HG02870 (cell line): Measurements from ENCODE around the gene PRR33.
"Not testable (repeated sequence)": the region's sequence is repeated elsewhere in the genome, so short reads cannot be mapped to it uniquely, and the experiment has no call there.

ENCODE experiments used
- ATAC-seq: cut with Tn5 transposase; IDR thresholded peaks from one replicate; pipeline ENCODE4 v1.9.1; 2021; ENCODE audit warnings: mild to moderate bottlenecking, moderate library complexity; ENCODE audit not compliant: unreplicated experiment

Gene PRR33

DNA sequence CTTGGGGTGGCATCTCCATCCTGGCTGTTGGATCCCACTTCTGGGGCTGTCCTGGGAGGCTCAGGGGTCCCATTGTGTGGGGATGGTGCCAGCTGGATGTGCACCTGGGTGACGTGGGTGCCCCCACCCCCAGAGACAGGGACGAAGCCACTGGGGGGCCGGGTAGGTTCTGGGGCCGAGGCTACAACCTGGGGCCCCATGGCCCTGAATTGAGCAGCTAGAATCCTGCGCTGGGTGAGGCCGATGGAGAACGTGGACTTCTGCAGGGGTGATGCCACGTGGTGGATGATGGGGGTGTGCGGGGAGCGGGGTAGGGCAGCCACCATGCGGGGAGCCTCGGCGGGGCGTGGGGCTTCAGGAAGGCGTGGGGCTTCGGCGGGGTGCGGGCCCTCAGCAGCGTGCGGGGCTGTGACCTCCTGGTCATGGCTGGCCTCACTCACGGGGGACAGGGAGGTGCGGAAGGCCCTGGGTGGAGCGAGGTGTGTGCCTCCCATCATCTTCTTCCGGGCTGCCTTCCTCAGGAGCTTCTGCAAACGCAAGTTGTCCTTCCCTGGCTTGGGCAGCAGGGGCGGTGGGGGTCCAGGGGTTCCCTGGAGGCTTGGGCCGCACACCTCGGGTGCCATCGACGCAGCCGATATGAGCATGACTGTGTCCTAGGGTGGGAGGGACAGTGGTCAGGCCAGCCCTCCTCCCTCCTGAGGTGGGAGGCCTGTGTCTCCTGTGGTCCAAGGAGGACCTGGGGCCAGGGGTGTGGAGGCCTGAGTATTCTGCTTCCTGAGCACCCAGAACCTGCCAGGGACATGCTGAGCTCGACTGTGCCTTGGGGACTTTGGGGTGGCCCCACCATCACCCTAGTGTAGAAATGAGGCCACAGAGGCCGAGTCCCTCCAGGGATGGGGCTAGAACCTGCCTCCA lies 1.5 kb downstream of the PRR33 start:
- ATAC-seq, result no peak

DNA sequence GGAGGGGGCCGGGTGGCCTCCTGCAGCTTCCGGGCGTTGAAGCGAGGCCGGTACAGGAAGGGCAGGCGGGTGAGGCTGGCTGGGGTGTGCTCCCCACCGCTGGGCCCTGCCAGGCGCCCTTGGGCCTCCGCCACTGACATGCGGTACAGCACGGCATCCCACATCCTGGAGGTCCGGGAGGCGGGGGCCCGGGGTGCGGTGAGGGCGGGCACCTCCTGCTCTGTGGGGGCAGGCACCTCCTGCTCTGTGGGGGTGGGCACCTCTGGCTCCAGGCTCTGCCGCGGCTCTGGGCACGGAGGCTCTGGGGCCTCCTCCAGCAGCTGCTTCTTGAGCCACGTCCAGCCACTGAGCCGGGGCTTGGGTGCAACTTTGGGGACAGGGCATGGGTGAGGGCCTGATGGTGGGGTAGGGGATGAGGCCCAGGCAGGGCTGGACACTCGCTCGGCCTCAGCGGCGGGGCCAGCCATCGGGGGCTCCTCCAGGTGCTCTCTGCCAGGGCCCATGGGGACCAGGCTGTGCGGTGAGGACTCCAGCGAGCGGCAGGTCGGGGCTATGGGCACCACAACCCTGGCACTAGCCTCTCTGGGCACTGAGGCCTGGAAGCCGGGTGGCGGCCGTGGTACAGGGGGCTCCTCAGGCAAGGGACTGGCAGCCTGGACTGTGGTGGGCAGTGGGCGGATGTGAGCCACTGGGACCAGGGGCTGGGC lies 2.3 kb downstream of the PRR33 start:
- no peak for ATAC-seq

DNA sequence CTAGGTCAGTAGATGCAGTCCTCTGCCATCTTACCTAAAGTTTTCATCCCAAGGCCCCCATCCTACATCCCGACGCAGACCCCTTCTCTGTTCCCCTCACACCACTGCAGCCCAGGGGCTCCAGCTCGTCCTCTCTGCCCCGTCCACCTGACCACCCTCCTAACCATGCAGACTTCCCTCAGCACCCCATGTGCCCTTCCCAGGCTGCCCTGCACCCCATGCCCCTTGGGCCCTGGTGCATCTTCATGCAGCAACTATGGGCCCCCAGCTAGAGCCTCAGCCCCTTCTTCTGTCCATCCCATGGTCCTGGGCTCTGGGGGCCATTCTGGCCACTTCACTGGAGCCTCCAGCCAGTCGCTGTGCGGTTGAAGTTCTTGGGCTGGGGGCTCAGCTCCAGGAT lies 2.9 kb downstream of the PRR33 start:
- ATAC-seq, result no peak

GRCh38 chr11:1888347-1888753 lies 3.3 kb downstream of the PRR33 start:
- ATAC-seq, result no peak

DNA sequence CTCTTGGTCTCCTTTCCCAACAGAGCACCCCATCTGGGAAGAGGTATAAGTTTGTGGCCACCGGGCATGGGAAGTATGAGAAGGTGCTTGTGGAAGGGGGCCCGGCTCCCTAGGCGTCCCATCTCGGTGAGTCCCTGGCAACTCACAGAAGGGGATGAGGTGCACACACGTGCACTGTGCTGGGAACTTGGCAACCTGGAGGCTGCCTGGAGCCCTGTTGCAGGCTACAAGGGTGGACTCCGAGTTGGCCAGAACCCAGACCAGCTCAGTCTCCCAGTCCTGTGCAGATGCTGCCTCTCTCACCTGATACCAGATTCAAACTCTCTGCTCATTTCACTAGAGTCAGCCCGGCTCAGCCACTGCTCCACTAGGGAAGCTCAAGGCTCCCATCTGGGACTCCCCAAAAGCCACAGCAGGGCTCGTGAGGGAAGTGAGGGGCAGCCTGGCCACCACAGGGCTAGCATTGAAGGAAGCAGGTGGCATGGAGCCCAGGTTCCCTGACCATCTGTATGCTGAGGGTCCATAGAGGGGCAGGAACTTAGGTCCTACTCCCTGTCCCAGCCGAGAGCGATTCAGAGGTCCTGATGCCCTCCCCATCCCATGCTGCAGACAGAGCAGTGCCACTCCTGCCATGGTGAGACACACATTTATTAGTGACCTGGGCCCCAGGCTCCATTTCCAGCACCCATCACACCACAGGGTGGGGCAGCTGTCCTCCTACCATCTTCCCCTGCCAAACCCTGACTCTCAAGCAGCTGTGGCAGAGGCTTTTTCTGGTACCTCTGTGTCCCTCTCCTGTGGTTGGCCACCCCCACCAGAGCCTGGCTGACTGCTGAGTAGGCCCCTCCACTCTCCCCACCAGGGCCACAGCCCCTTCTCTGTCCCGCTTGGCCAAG lies 4.0 kb downstream of the PRR33 start:
- ATAC-seq, result no peak

GRCh38 chr11:1886551-1886950 lies 5.1 kb downstream of the PRR33 start:
- ATAC-seq, result not testable (repeated sequence)

DNA sequence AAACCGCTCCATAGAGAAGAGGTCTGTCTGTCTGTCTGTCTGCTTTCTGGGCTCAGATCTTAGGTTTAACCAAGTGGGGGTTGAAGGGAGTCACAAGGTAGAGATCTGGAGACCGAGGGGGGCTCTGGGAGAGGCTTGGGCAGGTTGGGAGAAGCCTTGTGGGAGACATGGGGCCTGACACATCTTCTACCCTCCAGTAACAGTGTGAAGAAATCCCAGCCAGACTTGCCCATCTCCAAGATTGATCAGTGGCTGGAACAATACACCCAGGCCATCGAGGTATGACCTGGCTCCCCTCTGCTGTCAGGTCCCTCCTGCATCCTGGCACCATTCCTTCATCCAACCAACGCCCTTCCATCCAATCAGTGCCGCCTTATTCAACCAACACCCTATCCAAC lies 7.4 kb downstream of the PRR33 start:
- ATAC-seq, result no peak

- ATAC-seq, result no peak
Observed at GRCh38 chr11:1883346-1884302, 8.1 kb downstream of the PRR33 start.

- peak; percentile 47 for ATAC-seq
Observed at GRCh38 chr11:1882265-1883238, 9.1 kb downstream of the PRR33 start.

DNA sequence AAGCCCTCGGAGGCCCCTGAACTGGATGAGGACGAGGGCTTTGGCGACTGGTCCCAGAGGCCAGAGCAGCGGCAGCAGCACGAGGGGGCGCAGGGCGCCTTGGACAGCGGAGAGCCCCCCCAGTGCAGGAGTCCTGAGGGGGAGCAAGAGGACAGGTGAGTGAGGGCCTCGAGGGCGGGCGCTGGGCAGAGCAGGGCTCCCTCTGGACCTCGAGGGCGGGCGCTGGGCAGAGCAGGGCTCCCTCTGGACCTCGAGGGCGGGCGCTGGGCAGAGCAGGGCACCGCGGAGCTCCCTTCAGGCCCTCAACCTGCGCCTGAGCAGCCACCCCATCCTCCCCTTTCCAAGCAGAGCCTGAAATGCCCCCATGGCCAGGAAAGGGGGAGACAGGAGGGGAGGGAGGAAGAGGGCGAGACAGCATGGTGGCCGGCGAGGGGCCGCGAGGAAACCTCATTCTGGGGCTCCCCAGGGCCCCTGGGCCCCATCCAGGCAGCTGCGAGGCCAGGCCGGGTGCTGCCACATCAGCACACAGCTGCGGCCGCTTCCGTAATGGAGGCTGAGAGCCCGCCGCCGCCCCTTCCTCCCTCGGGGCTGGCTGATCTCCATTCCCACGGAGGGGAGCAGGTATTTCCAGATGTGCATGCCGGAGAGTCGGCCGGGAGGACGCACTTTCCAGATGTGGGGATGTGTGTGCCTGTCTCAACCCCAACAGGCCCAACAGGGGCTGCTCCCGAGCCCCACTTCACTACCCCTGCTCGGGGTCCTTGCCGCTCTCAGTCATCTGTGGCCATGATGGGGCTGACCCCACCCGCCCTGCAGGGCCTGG lies 10.0 kb downstream of the PRR33 start:
- peak; percentile 18 for ATAC-seq

GRCh38 chr11:1880746-1881441 lies 10.8 kb downstream of the PRR33 start:
- ATAC-seq, result no peak

GRCh38 chr11:1879941-1880720 lies 11.6 kb downstream of the PRR33 start:
- no peak for ATAC-seq

GRCh38 chr11:1879342-1879940 lies 12.3 kb downstream of the PRR33 start:
- no peak for ATAC-seq

DNA sequence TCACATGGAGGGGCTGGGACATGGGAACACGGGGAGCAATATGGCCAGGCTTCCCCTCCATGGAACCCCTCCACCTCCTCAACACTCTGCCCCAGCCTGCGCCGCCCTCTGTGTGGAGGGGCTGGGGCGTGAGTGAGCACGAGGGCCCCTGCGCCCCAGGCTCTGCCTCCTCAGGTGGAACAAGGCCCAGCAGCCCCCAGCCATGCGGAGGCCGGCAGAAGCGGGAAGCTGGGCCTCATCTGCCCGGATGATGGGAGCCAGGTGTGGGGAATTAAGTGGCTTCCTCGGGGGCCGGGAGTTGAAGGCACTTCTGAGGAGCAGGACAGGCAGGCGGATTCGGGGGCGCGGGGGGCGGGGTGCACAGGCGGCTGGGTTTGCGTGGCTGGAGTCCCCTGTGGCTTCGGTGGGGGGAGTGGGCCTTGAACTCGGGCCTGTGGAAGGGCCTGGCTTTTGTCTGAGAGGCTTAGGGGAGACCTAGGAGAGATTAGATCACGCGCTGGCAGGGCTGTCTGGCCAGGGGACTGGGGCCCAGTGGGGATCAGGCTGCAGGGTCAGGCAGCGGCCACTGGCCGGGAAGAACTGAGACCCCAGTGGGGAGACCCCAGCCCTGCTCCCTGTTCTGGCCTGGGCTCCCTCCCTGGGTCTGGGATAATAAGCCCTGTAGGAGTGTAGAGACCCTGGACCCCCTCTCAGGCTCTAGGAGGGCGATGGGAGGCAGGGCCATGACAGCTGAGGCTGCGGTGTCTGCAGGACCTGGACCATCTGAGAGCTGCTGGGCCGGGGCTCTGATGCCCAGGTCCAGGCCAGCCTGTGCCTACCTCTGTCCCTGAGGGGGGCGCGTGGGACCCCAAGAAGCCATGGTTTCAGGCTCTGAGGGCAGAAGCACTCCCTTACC lies 13.3 kb downstream of the PRR33 start:
- ATAC-seq, result no peak
